NK-92 treated with Interleukin-12 subunit alpha and Interleukin-12 subunit beta, amount 100 ng/mL, for 24 hours (cell line): ENCODE results near the gene TECTB.

ENCODE experiments used
- DNase-seq: peaks from one replicate; lab custom pipeline; 2025; lab: John Stamatoyannopoulos, UW

Gene TECTB

DNA sequence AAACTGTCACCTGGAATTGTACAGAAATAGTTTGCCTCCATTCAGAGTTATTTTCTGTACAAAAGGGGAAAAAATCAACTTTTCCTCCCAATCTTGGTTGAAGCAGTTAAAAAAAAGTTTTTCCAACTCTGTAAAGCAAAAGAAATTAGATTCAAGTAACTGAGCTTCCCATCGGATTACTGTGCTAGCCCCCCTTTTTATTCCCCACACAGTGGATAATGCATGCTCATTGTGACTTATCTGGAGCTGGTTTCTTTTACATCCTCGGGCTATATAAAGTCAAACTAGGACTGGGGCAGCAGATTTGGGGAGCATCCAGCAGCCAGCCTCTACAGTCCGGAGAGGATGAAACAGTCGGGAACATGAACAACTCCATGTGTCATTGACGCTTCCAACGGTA lies at the start of gene TECTB:
TSS of gene TECTB (plus strand) at position 301 of the 400 bp plus-strand sequence. CDS start 335 bp downstream, outside the sequence.
- no peak for DNase-seq

DNA sequence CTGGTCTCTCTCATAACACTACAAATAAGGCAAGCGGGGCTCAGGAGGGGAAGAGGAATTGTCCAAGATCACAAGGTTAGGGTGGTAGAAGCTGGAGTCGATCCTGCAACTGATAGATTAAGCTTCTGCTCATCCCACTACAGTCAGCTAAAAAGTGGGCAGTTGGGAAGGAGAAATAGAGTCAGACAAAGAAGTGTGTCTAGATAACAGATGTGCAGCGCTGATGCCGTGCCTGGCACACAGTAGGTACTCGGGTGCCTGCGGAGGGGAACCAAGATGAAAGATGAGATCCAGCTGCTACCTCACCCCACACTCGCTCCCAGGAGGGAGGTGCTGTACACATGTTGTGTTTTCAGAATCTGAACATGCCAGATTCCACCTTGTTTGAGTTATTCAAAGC lies 48.1 kb upstream of the TECTB start:
- no peak for DNase-seq

DNA sequence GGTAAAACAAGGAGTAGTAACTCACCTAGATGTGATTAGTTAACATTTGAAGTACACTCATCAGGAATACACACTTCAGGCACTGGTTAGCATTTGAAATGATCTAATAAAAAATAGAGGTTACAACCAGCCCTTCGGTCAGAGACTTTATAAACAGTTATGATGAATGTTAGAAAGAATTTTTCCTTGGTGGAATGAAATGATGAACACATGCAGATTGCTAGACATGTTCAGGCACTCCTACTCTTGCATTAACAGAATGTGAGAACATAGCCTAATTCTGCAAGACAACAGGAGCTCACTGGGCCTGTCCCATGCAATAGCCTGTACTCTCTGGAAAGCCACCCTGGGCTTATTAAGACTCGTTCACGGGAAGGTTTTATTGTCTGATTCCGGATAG lies 47.3 kb upstream of the TECTB start:
- DNase-seq: no peak

DNA sequence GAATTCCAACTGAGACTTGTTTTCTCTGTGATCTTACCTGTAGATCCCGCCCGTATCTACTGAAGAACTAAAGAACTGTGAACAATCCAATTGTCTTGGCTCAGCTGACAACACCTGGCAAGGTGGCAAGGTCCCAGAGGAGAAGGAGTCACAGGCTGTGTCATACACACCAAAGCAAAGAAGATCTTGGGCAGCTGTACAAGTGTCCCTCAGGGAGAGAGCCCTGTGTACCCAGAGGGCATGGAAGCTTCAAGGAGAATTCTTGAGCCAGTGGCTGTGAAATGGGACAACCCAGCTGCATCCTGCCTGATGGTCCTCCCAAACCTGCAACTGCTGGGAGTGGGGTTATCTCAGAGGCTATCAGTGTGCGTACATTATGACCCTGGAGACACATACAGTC lies 46.7 kb upstream of the TECTB start:
- DNase-seq: no peak

DNA sequence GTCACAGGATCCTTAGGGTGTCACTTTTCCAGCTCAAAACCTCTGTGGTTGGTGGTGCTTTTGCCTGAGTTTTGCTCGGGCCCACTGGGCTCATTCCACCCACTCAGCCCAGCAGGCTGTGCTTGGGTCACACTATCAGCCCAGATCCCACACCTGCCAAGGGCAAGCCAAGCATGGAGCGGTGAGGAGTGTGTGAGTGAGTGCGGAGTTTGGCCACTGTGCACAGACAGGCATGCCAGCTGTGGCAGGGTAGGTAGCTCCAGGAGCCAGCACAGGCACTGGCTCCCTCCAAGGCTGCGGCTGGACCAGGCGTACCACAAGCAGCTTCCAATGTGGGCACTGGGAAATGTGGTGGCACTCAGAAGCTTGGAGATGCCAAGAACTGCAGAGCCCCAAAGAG lies 43.9 kb upstream of the TECTB start:
- no peak for DNase-seq

DNA sequence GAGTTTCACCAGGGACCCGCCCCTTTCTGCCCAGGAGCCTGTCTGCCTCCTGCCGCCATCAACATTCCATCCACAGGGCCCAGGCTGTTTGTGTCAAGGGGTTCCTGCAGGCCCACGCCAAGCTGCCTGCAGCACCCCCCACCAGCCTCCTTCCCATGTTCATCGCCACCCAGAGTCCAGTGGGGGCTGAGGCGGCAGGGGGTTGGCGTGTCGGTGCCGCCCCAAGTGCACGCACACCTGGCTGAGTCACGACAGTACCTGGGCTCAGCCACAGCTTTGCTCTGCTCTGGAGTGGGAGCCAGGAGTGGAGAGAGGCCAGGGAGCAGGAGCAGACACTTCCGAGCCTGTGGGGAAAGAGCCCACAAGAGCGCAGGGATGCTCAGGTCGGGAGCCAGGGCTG lies 42.8 kb upstream of the TECTB start:
- DNase-seq: no peak

DNA sequence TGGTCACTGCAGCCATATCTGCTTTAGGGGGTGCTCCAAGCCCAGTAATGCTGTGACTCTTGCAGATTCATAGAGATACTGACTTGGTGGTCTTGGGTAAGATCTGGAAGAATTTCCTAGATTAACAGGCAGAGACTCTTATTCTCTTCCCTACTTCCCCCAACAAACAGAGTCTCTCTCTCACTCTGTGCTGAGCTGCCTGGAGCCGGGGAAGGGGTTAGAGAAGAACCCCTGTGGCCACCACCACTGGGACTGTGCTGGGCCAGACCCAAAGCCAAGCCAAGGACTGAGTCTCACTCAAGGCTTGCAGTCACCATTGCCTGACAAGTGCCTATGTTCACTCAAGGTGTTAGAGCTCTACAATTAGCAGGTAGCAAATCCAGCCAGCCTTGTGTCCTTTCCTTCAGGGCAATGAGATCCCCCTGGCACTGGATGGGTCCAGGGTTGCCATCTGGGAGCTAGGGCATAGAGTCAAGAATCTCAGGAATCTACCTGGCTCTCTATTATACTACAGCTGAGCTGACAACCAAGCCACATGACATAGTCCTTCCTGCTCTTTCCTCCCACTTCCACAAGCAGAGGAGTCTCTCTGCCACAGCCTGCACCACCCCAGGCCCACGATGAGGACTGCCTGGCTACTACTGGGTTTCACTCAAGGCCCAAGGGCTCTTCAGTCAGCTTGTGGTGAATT lies 41.4 kb upstream of the TECTB start:
- DNase-seq: no peak

DNA sequence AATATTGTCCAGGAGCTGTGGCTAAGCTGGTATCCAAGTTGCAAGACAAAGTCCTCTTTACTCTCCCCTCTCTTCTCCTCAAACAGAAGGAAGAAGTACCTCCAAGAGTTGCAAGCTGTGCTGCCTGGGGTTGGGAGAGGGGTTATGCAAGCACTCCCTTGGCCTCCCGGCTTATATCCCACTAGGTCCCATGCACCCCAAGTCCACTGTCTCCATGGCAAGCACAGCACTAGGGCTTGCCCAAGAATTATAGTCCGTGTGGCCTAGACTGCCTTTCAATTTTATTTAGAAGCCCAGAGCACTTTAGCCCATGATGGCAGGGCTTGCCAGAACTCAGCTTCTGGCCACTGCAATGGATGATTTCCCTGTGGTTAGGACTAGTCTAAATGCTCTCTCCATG lies 40.4 kb upstream of the TECTB start:
- DNase-seq: no peak

DNA sequence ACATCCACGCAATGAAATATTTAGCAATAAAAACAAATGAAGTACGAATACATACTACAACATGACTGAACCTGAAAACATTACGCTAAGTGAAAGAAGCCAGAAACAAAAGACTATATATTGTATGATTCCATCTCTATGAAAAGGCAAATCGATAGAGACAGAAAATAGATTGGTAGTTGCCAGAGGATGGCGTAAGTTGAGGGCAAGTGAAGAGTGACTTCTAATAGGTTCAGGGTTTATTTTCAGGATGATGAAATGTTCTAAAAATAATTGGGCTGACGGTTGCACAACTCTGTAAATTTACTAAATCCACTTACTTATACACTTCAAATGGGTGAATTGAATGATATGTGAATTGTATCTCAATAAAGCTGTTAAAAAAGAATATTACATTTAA lies 39.5 kb upstream of the TECTB start:
- no peak for DNase-seq

DNA sequence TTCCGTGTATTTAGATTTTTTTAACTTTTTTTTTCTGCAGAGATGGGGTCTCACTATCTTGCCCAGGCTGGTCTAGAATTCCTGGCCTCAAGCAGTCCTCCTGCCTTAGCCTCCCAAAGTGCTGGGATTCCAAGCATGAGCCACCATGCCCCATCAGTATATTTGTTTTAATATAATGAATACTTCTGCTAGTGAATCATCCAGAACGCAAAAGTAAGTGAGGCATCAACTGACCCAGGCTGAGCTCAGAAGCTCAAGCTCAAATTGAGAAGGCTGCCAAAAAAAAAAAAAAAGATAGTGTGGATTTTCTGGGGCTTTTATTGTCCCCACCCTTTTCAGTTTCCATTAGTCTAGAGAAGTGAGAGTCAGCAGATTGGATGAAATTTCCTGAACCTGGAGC lies 39.0 kb upstream of the TECTB start:
- DNase-seq: no peak

DNA sequence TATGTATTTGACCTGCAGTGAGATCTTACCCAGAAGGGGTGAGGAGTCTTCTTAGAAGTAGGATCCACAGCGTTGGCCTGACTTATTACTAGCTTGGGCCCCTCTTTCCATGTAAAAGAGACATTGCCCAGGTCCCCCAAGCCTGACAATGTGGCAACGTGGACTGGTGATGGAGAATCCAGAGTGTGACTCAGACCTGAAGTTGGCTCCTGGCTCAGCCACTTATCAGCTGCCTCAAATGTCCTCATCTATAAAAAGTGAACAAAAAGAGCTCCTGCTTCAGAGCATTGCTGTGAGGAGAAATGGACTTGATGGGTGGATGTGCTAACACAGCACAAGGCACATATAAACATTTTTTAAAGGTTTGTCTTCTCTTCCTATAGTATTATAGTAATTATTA lies 35.4 kb upstream of the TECTB start:
- no peak for DNase-seq

DNA sequence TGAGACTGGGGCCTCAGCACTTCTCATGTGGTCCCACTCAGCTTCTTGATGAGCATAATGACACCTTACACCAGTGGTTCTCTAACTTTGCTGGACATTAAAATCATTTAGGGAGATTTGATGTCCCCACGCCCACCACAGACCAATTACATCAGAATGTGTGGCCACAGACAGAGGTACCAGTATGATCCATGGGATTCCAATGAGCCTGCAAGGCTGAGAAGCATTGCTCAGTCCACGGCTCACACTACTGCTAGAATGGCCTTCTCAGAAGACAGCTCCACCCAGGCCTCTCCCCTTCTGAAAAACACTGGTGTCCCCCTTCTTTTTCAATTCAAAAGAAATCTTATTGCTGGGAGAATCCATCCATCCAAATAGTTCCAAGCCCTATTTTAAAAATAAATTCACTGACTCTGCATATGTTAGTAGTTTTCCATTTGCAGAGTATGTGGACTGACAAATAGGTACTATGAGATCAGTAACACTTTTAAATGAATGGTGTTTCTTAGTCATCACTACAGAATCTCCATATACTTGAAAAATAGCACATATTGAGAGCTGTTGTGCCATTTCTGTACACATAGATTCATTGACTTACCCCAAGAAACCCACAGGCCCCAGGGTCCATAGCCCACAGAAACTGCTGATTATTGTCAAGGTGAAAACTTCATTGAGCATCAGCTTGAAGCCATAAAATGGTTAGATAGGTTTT lies 34.5 kb upstream of the TECTB start:
- no peak for DNase-seq

DNA sequence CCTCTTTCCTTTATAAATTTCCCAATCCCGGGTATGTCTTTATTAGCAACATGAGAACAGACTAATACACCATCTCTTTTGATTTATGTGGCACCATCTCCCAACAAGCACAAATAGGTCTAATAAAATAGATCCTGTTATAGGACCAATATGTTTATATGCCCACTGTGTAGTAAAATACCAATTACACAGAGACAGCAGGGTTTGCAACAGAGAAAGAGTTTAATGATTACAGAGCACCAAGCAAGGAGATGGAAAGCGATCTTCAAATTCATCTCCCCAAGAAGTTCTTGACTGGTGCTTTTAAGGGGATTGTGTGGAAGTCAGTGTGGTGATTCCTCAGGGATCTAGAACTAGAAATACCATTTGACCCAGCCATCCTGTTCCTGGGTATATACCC lies 33.5 kb upstream of the TECTB start:
- DNase-seq: no peak

DNA sequence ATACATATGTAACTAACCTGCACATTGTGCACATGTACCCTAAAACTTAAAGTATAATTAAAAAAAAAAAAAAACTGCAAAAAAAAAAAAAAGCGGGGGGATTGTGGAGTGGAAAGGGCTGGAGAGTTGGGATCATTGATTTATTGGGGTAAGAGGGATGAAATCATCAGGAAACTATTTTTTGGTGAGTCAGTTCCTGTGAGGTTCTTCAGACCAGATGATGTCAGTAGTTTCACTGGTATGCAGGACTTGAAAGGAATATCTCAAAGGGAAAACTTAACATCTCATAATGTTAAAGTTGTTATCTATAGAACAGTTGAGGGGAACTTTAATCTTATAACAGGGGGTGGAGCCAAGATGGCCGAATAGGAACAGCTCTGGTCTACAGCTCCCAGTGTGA lies 32.6 kb upstream of the TECTB start:
- DNase-seq: no peak

DNA sequence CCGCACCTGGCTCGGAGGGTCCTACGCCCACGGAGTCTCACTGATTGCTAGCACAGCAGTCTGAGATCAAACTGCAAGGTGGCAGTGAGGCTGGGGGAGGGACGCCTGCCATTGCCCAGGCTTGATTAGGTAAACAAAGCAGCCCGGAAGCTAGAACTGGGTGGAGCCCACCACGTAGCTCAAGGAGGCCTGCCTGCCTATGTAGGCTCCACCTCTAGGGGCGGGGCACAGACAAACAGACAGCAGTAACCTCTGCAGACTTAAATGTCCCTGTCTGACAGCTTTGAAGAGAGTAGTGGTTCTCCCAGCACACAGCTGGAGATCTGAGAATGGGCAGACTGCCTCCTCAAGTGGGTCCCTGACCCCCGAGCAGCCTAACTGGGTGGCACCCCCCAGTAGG lies 32.0 kb upstream of the TECTB start:
- DNase-seq: peak; percentile 38

DNA sequence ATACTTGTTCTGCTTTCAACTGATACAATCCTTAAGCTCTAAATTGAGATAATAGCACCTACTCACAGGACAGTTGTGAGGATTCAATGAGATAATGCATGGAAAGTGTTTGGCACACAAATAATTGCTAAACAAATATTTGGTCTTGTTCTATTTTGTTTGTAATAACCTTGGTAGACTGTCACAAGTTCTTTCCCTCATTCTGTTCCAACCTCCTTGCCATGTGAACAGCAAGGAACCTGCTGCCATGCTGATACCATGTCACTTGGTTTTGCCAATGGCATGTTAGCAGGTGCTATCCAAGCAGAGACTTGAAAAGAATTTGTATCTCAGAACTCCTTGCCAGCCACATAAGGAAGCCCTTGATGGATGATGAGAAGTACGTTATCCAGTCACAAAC lies 24.8 kb upstream of the TECTB start:
- no peak for DNase-seq

DNA sequence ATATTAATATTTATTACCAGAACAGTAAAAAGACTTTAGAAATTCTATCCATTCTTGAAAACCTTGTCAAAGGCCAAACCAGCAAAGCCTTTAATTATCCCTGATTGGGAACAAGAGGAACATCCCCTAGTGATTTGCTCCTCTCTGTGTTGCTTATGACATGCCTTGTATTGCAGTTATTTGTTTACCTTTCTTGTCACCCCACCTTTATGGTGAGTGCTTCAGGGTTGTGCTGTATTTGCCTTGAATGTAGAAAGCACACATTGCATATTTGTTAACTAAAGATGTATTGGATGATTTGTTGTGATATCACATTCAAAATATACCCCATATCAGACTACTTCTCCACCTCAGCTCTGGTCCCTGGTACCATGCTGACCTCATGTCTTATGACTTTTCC lies 23.5 kb upstream of the TECTB start:
- no peak for DNase-seq

DNA sequence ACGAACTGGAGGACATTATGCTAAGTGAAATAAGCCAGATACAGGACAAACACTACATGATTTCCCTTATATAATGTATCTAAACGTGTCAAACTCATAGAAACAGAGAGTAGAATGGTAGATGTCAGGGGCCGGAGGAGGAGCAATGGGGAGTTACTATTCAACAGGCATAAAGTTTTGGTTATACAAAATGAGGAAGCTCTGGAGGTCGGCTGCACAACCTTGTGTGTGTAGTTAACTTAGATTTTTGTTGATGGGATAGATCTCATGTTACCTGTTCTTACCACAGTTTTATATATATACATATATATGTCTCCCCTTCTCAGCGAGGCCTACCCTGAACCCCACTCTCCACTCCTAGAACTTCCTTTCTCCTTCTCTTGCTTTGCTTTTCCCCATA lies 22.4 kb upstream of the TECTB start:
- no peak for DNase-seq

DNA sequence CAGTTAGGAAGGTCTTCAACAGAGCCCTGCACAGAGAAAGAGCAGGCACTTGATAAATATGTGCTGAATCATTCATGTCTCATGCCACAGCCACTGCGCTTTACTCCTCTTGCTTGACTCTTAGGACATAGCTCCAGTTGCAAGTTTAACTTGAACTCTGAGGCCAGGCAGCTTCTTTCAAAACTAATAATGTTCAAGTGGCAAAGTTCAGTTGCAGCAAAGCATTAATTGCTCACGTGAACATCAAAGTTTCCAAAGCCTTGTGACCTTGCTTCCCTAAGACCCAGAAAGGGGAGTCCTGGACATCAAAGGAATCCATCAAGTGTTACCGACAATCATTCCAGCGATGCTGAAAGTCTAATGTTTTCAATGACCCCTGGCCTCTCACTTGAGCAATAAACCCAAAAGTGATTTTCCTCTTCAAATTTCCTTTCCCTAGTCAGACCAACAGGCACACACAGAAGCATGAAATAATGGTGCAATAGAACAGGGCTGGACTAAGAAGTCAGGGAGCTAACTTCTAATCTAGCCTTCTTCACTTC lies 21.8 kb upstream of the TECTB start:
- DNase-seq: no peak

DNA sequence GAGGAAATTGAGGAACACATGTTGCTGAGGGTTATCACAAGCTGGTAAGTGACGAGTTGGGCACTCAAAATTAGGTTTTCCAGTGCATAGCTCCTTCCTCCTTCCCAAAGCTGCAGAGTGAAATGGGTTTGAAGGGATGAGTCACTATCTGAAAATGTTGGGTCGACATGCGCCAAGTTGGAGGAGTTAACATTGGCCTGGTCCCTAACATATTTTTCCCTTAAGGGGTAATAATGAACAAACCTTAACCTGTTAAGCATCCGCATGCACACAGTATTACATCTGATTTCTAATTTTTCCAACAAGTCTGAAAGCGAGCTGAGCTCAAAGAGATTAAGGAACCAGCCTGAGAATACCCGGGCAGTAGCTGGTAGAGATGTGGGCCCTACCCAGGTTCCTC lies 20.7 kb upstream of the TECTB start:
- no peak for DNase-seq

DNA sequence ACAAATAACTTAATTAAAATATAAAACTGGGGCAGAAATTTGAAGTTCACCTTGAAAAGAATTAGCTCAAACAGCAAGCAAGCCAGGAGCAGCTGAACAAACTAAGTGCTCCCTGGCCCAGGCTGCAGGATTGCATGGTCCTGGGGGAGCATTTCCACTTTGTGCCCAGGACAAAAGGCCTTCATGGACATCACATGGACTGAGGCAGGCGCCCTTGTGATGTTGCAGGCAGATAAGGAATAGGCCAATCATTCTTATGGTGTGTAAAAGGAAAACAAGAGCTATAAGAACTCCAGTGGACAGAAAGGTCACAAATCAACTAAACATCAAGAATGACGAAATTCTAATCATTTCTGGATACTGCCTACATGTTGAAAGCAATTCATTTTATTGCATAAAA lies 17.5 kb upstream of the TECTB start:
- no peak for DNase-seq

DNA sequence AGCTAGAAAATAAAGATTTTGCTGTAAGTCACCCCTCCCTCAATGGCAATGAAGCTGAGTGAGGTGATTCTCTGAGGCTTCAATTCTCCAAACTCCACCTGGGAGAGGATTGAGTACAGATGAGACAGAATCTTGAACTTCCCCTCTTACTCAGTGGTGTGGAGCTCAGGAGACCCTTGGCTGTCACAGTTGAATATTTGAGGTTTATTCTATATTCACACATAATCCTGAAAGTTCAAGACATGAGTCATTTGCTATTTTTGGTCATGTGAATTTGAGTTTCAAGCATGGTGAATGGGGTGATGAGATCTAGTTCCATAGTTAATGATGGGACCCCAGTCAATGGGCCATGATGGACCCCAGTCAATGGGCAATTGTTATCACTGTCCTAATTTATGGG lies 13.9 kb upstream of the TECTB start:
- DNase-seq: no peak

DNA sequence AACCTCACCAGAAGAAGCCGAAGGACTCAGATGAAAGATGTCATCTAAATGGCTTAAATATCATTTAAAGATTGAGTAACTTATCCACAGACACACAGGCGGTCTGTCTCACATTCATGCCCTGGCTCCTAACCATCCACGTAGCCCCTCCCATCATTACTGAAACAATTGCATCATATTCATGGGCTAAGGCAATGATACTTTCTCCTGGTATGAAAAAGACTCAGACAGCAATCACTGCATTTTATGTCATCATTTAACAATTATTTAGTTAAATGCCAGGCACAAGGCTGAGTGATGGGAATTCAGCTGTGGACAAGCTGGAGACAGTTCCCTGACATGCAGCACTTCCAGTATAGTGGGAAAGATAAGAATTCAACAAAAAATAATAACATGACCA lies 11.2 kb upstream of the TECTB start:
- no peak for DNase-seq

DNA sequence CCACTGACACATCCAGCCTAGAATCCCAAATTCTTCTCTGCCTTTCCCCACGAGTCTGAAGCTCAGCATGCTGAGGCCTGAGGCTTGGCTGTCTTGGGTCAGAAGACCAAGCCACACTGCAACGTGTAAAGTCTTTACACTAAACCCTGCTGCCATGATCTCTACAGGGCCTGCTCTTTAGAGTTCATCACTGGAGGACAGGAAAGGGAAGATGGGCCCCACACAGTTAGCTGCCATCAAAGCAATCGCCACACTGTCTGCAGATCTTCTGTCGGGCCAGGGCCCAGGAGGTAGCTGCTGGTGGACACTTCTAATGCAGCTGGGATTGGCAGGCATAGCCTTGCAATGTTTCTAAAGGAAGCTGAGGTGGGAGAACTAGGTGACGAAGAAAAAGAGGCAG lies 8.4 kb upstream of the TECTB start:
- DNase-seq: no peak
